HG02852 (cell line): ENCODE data around the gene C16orf74.

Source experiments
- ATAC-seq: cut with Tn5 transposase; IDR thresholded peaks from one replicate; pipeline ENCODE4 v1.9.1; 2021; ENCODE audit warnings: mild to moderate bottlenecking, moderate library complexity; ENCODE audit not compliant: unreplicated experiment

Gene C16orf74

GRCh38 chr16:85750827-85751697 is at the start of gene C16orf74:
C16orf74 (minus strand) TSS chr16:85751096; CDS start chr16:85735217, 15,879 bp downstream.
- peak; percentile 48 for ATAC-seq

DNA sequence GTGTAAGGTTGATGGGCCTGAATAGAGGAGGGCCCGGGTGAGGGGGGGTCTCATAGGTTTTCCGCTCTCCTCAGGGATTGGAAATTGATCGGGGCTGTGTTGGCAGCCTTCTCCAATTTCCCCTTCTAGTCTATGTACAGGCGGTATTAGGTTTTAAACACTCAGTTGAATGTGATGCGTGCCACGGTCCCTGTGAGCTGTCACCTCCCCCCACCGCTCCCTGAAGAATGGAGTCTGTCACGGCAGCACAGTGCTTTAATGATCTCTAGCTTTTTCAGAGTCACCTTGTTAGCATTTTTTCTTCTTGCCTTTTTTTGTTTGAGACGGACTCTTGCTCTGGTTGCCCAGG is 49.4 kb upstream of the C16orf74 start:
- ATAC-seq, result peak; percentile 9

DNA sequence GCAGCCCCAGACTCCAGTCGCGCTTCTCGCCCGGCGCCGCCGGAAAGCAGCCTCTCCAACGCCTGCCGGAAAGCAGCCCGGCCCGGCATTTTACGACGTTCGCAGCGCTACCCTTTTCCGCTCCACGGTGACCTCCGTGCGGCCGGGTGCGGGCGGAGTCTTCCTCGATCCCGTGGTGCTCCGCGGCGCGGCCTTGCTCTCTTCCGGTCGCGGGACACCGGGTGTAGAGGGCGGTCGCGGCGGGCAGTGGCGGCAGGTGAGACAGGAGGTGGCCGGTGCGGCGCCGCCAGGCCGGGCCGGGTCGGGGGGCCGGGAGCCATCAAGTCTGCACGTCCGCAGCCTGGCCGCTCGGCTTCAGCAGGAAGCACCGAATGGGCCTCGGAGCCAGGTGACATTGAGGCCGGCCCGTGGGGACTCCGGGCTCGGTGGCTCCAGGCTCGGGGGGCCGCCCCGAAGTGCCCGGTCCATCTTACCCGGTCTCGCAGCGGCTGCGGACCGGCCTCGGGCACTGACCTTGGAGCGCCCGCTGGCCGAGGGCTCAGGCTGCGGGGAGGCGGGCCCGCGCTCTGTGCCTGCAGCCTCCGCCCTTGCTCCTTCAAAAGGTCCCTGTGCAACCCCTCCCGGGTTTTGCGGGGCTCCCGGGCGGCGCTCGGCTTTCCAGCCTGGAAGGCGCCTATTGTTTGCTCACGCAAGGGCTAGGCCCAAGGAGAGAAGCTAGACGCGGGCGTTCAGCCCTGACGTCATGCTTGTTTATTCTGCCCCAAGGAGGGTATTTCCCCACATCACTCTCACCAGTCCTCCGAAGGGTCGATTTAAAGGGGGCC is 48.8 kb upstream of the C16orf74 start, which contains the start of the genes COX4I1 and EMC8:
COX4I1 (plus strand) TSS at position 199 of the 824 bp plus-strand sequence. CDS start 1,511 bp downstream, outside the sequence.
EMC8 (minus strand) TSS at position 48 of the 824 bp plus-strand sequence. CDS start 249 bp downstream, outside the sequence.
- ATAC-seq, result peak; percentile 74

DNA sequence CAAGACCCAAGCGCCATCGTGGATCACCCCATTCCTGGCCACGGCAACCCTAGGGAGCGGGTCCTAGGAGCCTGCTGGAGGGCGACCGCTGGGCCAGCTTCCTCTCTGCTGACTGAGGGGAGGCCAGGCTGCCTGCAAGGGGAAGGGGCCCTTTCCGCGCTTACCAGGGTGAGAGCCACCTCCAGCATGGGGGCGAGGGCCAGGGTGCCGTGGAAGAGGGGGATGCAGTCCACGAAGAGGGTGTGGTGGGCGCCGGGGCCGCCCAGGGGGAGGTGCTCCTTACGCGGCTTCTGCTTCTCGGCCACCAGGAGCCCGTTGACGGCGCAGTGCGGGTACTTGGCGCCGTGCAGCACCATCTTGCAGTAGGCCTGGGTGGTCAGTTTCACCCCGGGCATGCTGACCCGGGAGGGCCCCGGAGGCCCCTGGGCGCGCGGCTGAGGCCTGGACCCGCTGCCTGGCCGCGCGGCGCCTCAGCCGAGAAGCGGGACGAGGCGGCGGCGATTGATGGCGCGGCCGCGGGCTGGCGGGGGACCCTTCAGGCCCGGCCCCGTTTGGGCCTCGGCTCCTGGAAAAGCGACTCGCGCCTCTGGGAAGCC is 48.1 kb upstream of the C16orf74 start:
- peak; percentile 27 for ATAC-seq

DNA sequence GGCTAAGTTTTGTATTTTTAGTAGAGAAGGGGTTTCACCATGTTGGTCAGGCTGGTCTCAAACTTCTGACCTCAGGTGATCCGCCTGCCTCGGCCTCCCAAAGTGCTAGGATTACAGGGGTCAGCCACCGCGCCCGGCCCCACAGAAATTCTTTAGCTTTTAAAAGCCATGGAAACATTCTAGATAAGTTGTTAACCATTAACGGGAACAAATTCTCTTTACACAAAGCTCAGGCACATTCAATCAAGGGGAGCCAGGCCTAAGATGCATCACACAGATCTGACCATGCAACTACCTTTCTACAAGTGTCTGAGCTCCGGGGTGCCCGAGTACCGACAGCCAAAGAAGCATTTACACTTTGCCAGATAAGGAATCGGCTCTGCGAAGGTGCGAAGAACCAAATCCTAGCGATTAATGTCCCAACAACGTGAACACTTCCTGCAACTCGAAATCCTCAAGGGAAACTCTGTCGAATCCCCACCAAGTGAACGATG is 47.4 kb upstream of the C16orf74 start:
- no peak for ATAC-seq

DNA sequence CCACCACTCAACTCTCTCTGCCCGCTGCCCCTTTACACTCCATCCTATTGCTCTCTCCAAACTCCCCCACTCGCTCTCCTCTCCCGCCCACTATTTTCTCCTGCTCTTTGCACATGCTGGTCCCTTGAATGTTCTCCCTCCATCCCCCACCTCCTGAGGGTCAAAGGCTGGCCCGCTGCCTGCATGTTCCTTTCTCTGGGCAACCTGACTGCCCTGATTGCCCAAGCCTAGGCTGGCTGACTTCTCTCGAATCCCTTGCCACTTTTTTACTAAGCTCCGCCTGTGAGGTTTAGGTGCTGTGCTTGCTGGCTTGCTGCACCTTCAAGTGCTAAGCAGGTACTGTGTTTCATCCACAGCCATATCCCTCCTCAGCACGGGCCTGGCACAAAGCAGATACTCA is 45.7 kb upstream of the C16orf74 start:
- ATAC-seq, result no peak

DNA sequence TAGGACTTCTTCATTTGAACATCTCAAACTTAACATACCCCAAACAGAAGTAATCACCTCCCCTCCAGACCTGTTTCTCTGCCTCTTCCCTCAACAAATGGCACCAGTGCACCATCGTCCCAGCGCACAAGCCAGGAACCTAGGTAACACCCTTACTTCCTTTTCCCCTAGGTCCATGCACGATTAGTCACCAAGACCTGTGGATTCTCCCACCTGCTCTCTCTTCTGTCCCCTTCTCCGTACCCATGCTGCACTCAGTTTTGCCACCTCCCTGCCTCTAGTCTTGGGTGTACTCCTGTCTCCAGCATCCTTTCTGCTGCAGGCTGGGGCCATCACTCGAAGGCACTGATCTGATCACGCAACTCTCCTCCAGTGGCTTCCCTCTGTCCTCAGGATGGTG is 45.3 kb upstream of the C16orf74 start:
- ATAC-seq, result no peak

DNA sequence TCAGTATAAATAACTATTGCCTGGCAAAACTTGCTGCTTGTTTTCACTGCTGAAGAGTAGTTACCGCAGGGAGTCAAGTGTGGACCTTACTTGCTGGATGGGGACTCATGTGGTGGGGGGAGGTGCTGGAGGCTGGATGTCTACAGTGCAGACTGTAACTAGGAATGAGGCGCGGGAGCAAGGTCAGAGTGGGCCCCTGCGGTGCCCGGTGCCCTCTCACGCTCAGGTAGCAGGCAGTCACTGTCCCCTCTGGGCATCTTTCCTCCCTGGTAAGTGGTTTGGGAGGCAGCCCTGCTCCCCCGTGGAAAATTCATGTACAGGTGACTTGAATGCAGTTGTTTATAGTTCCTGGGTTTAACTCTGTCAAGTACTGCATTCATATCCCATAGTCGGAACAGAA is 43.8 kb upstream of the C16orf74 start:
- ATAC-seq, result no peak

GRCh38 chr16:85793662-85794298 is 42.9 kb upstream of the C16orf74 start:
- ATAC-seq, result no peak

DNA sequence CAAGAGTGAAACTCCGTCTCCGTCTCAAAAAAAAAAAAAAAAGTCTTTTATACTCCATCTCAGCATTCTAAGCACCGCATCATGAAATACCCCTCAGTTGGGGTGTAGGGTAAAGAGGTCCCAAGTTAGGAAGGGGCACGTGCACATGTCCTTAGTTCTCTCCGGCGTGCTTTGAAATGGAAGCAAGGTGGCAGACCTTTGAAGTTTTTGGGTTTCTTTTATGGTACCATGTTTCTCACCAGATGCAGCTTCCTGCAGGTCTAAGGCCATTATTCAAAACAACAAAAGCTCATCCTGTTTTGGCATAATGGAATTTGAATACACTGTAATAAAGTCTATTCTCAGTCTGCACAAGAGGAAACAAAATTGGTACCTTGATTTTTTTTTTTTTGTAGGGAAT is 38.9 kb upstream of the C16orf74 start:
- ATAC-seq, result no peak

- no peak for ATAC-seq
These were observed 37.9 kb upstream of the C16orf74 start for GRCh38 chr16:85788819-85789218.

DNA sequence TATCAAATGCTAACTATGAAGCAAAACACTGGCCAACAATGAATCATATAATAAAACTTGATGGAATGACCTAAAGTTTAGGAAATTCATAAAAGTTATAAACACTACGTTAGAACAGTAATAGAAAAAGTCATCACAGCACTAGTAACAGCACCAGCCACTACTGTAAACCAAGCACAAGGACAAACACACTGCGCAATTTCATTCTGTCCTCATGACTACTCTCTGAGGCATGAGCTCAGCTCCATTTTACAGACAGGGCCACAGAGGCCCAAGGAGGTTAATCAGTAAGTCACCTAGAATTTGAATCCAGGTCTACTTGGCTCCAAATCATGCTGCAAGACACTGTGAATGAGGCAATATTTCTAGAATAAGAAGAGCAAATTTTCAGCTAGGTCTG is 35.0 kb upstream of the C16orf74 start:
- no peak for ATAC-seq

DNA sequence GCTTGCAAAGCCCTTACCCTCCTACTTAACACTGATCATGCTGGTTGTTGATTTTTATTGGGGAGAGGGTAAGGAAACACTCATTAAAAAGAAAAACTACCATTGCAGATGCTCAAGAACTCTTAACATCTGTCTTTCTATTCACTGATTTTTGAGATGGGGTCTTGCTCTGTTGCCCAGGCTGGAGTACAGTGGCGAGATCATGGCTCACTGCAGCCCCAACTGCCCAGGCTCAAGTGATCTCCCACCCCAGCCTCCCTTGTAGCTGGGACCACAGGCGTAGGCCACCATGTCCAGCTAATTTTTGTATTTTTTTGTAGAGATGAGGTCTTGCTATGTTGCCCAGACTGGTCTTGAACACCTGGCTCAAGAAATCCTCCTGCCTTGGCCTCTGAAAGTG is 33.9 kb upstream of the C16orf74 start:
- ATAC-seq, result no peak

- ATAC-seq, result no peak
These were observed 32.5 kb upstream of the C16orf74 start for GRCh38 chr16:85783441-85783840.

- ATAC-seq, result no peak
These were observed 31.6 kb upstream of the C16orf74 start for GRCh38 chr16:85782451-85782850.

DNA sequence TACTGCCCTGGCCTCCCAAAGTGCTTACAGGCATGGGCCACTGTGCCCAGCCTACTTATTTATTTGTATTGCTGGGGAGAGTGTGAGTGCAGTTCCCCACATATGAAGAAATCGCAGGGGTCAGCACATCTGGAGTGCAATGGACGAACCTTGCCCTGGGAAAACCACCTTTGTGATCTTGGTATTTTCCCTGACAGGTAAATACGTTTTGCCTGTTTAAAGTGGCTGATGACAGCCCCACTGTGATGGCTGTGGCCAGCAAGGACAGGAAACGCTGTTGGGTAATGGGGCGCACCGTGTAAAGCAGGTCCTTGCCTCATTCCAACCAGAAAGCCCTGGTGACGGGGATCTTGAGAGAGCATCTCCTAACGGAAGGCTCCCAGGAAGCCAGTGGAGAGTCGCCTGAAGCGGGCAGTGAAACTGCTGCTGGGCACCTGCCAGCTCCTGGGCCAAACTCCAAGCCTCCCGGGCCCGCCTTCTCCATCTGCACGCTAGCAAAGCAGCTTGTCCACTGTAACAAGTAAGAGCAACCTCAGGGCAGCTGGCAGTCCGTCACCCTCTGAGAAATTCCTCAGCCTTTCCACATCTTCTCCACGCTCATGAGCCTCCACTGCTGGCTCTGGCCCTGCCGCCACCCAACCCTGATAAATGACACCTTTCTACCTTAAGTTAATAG is 30.9 kb upstream of the C16orf74 start:
- ATAC-seq, result no peak

- no peak for ATAC-seq
These were observed 30.3 kb upstream of the C16orf74 start for GRCh38 chr16:85781156-85781555.

DNA sequence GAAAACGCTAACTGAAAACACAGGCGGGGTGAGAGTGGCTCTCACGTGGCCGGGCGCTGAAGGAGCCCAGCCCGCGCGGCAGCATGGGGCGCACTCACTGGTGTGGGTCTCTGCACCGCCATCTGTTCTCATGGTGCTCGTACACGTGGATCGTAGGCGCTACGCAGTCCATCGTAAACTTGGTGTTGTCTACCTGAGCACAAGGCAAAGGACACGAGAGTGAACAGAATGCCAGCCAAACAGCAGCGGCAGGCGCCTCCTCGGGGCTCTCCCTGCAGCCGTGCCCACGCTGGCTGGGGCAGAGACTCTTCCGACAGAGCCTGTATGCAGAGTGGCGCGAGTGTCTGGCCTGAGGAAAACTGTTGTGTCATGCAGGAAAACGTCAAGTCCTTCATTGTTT is 29.4 kb upstream of the C16orf74 start:
- no peak for ATAC-seq

GRCh38 chr16:85778873-85779272 is 28.0 kb upstream of the C16orf74 start:
- no peak for ATAC-seq
